HG03095 (cell line): ENCODE data around the gene RFTN1.

Experiments used
- ATAC-seq: cut with Tn5 transposase; IDR thresholded peaks from one replicate; pipeline ENCODE4 v1.9.1; 2021; ENCODE audit warnings: moderate library complexity; ENCODE audit not compliant: unreplicated experiment

The RFTN1 gene

GRCh38 chr3:16470590-16470989, 42.9 kb downstream of the RFTN1 start:
- ATAC-seq: no peak

GRCh38 chr3:16468336-16469098, 45.0 kb downstream of the RFTN1 start:
- peak; percentile 13 for ATAC-seq

- peak; percentile 11 for ATAC-seq
These were observed 45.5 kb downstream of the RFTN1 start for GRCh38 chr3:16468002-16468335.

GRCh38 chr3:16467393-16467792, 46.1 kb downstream of the RFTN1 start:
- ATAC-seq: peak; percentile 86

- ATAC-seq: no peak
These were observed 46.7 kb downstream of the RFTN1 start for GRCh38 chr3:16466822-16467221.

DNA sequence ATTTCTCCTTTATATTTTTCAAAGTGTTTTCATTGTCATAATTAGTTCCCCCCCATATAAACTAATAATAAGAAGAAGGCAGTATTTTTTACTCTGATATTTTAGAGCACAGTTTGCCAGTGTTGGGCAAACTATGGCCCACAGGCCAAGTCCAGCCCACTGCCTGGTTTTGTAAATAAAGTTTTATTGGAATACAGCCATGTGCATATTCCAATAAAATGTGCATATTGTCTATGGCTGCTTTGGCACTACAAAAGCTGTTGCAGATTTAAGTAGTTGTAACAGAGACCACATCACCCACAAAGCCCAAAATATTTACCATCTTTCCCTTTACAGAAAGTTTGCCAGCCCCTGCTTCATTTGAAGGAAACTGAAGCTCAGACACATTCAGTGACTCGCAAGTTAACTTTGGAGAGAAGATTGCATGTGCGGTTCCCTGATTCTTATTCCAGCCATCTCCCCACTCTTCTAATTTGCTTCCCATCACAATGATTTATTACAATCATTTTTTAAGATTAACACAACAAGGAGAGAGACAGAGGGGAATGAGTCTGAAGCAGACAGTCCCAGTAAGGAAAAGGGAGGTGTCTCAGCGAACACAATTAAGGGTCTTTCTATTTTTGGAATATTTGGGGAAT, 48.9 kb downstream of the RFTN1 start:
- no peak for ATAC-seq

- no peak for ATAC-seq
These were observed 49.6 kb downstream of the RFTN1 start for GRCh38 chr3:16463914-16464313.

DNA sequence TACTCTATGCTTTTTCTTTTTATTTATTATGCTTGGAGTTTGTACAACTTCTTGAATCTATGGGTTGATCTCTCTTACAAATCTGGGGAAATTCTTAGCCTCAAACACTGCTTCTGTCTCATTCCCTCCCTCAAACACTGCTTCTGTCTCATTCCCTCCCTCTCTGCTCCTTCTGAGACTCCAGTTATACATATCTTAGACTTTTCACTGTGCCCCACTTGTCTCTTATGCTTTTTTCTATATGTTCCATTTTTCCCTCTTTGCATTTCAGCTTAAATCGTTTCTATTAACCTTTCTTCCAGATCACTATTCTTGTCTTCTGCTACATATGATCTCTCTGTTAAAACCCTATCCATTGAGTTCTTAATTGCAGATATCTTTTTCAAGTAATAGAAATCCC, 50.4 kb downstream of the RFTN1 start:
- ATAC-seq: no peak

- ATAC-seq: no peak
These were observed 50.8 kb downstream of the RFTN1 start for GRCh38 chr3:16462679-16463078.

GRCh38 chr3:16461463-16462245, 51.8 kb downstream of the RFTN1 start:
- no peak for ATAC-seq

DNA sequence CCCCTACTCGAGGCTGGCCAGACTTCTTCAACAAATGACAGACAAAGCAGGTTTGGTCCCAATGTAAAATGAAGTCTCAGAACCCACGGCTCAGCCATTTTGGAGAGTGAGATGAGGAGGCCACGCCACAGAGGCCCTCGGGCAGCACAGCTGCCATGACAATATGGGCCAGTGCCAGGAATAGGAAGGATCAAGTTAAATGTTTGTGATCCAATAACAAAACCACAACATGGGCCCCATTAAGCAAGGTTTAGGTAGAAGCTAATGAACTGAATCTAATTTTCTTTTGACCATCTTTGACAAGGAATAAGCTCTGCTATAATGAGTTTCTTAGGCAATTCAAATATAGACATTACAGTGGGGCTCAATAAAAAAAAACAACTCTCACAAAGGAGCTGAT, 52.6 kb downstream of the RFTN1 start:
- ATAC-seq: no peak

DNA sequence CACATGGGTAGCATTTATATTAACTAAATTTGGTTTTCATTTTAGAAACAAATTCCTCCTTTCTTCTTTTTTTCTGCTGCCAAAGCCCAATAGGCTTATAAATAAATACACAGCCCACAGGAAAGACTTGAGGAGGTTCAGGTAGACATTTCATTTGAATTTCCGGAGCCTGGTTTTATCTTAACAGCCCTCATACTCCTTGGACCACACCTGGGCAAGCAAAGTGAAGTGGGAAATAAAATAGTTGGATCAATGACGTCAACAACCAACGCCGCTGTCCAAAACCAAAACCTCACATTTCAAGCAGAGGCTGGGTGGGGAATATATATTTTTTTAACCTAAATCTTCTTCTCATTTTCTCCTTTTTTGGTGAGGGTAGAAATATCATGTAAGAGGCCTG, 53.2 kb downstream of the RFTN1 start:
- ATAC-seq: no peak

- no peak for ATAC-seq
These were observed 56.6 kb downstream of the RFTN1 start for GRCh38 chr3:16456784-16457415.

DNA sequence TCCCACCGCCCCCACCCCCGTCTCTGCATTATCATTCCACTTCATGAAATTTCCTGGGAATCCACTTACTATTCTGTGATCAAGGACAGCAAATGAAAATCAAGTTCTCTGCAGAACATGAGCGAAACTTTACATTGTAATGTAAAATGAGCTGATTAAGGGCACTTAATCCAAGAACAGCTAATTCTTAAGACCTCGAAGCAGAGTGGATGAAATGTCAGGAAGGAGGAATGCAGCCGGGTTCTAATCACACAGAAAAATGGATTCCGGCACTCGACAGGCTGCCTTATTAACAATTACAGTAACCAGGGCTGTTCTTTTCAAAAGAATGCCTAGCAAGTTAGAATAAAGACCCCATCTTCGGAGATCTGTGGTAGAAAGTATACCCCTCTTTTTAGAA, 57.5 kb downstream of the RFTN1 start:
- no peak for ATAC-seq

GRCh38 chr3:16455001-16455400, 58.5 kb downstream of the RFTN1 start:
- ATAC-seq: no peak

- no peak for ATAC-seq
These were observed 61.2 kb downstream of the RFTN1 start for GRCh38 chr3:16452261-16452660.

DNA sequence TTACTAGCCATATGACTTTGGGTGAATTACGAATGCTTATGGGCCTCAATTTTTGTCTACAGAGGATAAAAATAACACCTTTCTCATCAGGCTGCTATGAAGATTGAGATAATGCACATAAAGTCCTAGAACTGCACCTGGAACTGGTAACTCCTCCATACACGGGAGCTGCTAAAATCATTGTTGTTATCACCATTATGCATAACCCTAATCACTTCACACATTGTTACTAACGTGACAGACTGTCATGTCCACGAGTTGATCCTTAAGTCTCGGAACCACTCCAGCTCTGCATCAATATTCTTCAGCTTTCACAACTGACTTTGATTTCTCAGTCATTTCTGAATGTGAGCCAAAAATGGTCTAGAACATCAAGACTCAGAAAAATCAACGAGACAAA, 64.1 kb downstream of the RFTN1 start:
- no peak for ATAC-seq

DNA sequence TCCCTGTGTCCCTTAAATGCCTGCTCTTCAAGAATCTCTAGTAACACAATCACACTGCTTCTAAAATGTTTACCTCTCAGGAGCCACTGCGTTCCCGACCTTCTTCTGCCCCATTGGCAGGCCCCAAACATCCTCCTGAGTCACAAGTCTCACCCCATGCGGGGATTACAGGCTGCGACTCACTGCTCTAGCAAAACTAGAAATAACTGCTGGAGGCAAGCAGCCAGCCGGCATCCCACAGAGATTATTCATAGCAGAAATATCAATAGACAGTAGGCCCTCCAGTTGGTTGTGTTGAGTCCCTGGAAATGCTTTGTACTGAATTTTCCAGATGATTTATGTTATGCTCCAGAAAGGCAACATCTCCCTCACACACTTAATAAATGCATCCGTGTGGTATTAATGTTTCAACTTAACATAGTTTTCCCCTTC, 64.8 kb downstream of the RFTN1 start:
- ATAC-seq: no peak

GRCh38 chr3:16447135-16447534, 66.4 kb downstream of the RFTN1 start:
- ATAC-seq: no peak

GRCh38 chr3:16444344-16444743, 69.2 kb downstream of the RFTN1 start:
- no peak for ATAC-seq

GRCh38 chr3:16442730-16443129, 70.8 kb downstream of the RFTN1 start:
- no peak for ATAC-seq
